ENCODE data around the gene ADAMTS17.
A peak's percentile ranks its signal among the peaks of the same experiment; 100 is the strongest.
"Not testable (repeated sequence)": the region's sequence is repeated elsewhere in the genome, so short reads cannot be mapped to it uniquely, and the experiment has no call there.

Gene ADAMTS17

GRCh38 chr15:100093211-100094126 lies 248.3 kb downstream of the ADAMTS17 start:
- Histone ChIP-seq H2AFZ (ENCODE audit: low read depth, low read length) (no peak overlapping the region), H3K4me1 (ENCODE audit: insufficient read depth, low read length) (no peaks in the 10 kb centered on the region), H3K4me3 (ENCODE audit: low read depth in 1 of 2, low read length in 2 of 2) (no peak overlapping the region), H3K27ac (ENCODE audit: low read length) (no peak overlapping the region), H3K4me2 (ENCODE audit: insufficient read depth, low read length) (no peak overlapping the region), H3K9me3 (ENCODE audit: insufficient read depth, low read length, severe bottlenecking) (no peaks in the 10 kb centered on the region), H3K79me2 (ENCODE audit: insufficient read depth, low read length) (no peaks in the 10 kb centered on the region), H3K36me3 (ENCODE audit: insufficient read depth, low read length) (peaks cover 71% of the 10 kb centered on the region), H3K9ac (ENCODE audit: low read depth, low read length) (no peak overlapping the region), H4K20me1 (ENCODE audit: insufficient read depth, low read length) (no peaks in the 10 kb centered on the region), H3K27me3 (ENCODE audit: insufficient read depth, low read length, poor library complexity) (no peaks in the 10 kb centered on the region)
- TF ChIP-seq EZH2 (IDR thresholded peaks at IDR 0.05; ENCODE audit: borderline replicate concordance, low read depth, low read length, severe bottlenecking) (no peak), CTCF (IDR thresholded peaks at IDR 0.05; ENCODE audit: borderline replicate concordance, extremely low read depth, low read length, poor library complexity, severe bottlenecking) (no peak)
- ATAC-seq (ENCODE audit: insufficient read depth, low read depth): no peak
- no peak for DNase-seq

- H3K4me1 ChIP-seq (ENCODE audit: insufficient read depth, low read length): no peaks in the 10 kb centered on the region
- H3K36me3 ChIP-seq (ENCODE audit: insufficient read depth, low read length): peaks cover 65% of the 10 kb centered on the region
- DNase-seq (no peak), ATAC-seq (ENCODE audit: insufficient read depth, low read depth) (no peak)
- no peak overlapping the region for H2AFZ ChIP-seq (ENCODE audit: low read depth, low read length)
- no peak overlapping the region for H3K4me2 ChIP-seq (ENCODE audit: insufficient read depth, low read length)
- no peak overlapping the region for H3K4me3 ChIP-seq (ENCODE audit: low read depth in 1 of 2, low read length in 2 of 2)
- no peak overlapping the region for H3K9ac ChIP-seq (ENCODE audit: low read depth, low read length)
- no peaks in the 10 kb centered on the region for H4K20me1 ChIP-seq (ENCODE audit: insufficient read depth, low read length)
- no peaks in the 10 kb centered on the region for H3K27me3 ChIP-seq (ENCODE audit: insufficient read depth, low read length, poor library complexity)
- H3K9me3 ChIP-seq (ENCODE audit: insufficient read depth, low read length, severe bottlenecking): no peaks in the 10 kb centered on the region
- TF ChIP-seq EZH2 (IDR thresholded peaks at IDR 0.05; ENCODE audit: borderline replicate concordance, low read depth, low read length, severe bottlenecking) (no peak), CTCF (IDR thresholded peaks at IDR 0.05; ENCODE audit: borderline replicate concordance, extremely low read depth, low read length, poor library complexity, severe bottlenecking) (no peak)
- no peak overlapping the region for H3K27ac ChIP-seq (ENCODE audit: low read length)
- no peaks in the 10 kb centered on the region for H3K79me2 ChIP-seq (ENCODE audit: insufficient read depth, low read length)
Observed at GRCh38 chr15:100092034-100092433, 249.7 kb downstream of the ADAMTS17 start.

- ATAC-seq (ENCODE audit: insufficient read depth, low read depth) (no peak), DNase-seq (no peak)
- H3K4me2 ChIP-seq (ENCODE audit: insufficient read depth, low read length): no peak overlapping the region
- no peaks in the 10 kb centered on the region for H3K9me3 ChIP-seq (ENCODE audit: insufficient read depth, low read length, severe bottlenecking)
- peak; percentile 5 for TF ChIP-seq CTCF (IDR thresholded peaks at IDR 0.05; ENCODE audit: borderline replicate concordance, extremely low read depth, low read length, poor library complexity, severe bottlenecking)
- no peak for TF ChIP-seq EZH2 (IDR thresholded peaks at IDR 0.05; ENCODE audit: borderline replicate concordance, low read depth, low read length, severe bottlenecking)
- H3K27me3 ChIP-seq (ENCODE audit: insufficient read depth, low read length, poor library complexity): no peaks in the 10 kb centered on the region
- no peak overlapping the region for H3K4me3 ChIP-seq (ENCODE audit: low read depth in 1 of 2, low read length in 2 of 2)
- no peak overlapping the region for H3K9ac ChIP-seq (ENCODE audit: low read depth, low read length)
- H3K79me2 ChIP-seq (ENCODE audit: insufficient read depth, low read length): no peaks in the 10 kb centered on the region
- H3K27ac ChIP-seq (ENCODE audit: low read length): no peak overlapping the region
- H3K36me3 ChIP-seq (ENCODE audit: insufficient read depth, low read length): peaks cover 54% of the 10 kb centered on the region
- H3K4me1 ChIP-seq (ENCODE audit: insufficient read depth, low read length): no peaks in the 10 kb centered on the region
- no peaks in the 10 kb centered on the region for H4K20me1 ChIP-seq (ENCODE audit: insufficient read depth, low read length)
- no peak overlapping the region for H2AFZ ChIP-seq (ENCODE audit: low read depth, low read length)
Observed at GRCh38 chr15:100090411-100090810, 251.4 kb downstream of the ADAMTS17 start.

- not testable (repeated sequence) for H4K20me1 ChIP-seq (ENCODE audit: insufficient read depth, low read length); H3K79me2 ChIP-seq (ENCODE audit: insufficient read depth, low read length); ATAC-seq (ENCODE audit: insufficient read depth, low read depth); DNase-seq; H3K4me1 ChIP-seq (ENCODE audit: insufficient read depth, low read length); H3K9ac ChIP-seq (ENCODE audit: low read depth, low read length); H3K27ac ChIP-seq (ENCODE audit: low read length); H3K9me3 ChIP-seq (ENCODE audit: insufficient read depth, low read length, severe bottlenecking); H3K4me2 ChIP-seq (ENCODE audit: insufficient read depth, low read length); H2AFZ ChIP-seq (ENCODE audit: low read depth, low read length); H3K27me3 ChIP-seq (ENCODE audit: insufficient read depth, low read length, poor library complexity); H3K4me3 ChIP-seq (ENCODE audit: low read depth in 1 of 2, low read length in 2 of 2)
- H3K36me3 ChIP-seq (ENCODE audit: insufficient read depth, low read length): peaks cover 45% of the 10 kb centered on the region
Observed at GRCh38 chr15:100084042-100084821, 257.5 kb downstream of the ADAMTS17 start.
